GM10847 (cell line): ENCODE data around the gene ZMIZ1.

Source experiments
- POLR2A ChIP-seq: IDR thresholded peaks from 2 replicates; pipeline ENCODE4 v1.6.1; 2011; ENCODE audit not compliant: insufficient read length; ENCODE audit errors: extremely low read depth

ZMIZ1 gene

GRCh38 chr10:79054203-79055099 is 14.3 kb upstream of the ZMIZ1 start:
- TF ChIP-seq POLR2A, result no peak

GRCh38 chr10:79055100-79055782 is 13.5 kb upstream of the ZMIZ1 start:
- TF ChIP-seq POLR2A, result no peak

- no peak for TF ChIP-seq POLR2A
Observed at GRCh38 chr10:79055892-79056291, 12.9 kb upstream of the ZMIZ1 start.

GRCh38 chr10:79056361-79056735 is 12.4 kb upstream of the ZMIZ1 start:
- TF ChIP-seq POLR2A, result no peak

GRCh38 chr10:79056736-79057391 is 11.9 kb upstream of the ZMIZ1 start:
- TF ChIP-seq POLR2A, result no peak

- TF ChIP-seq POLR2A, result no peak
Observed at GRCh38 chr10:79057481-79058275, 11.1 kb upstream of the ZMIZ1 start.

- no peak for TF ChIP-seq POLR2A
Observed at GRCh38 chr10:79058899-79059841, 9.6 kb upstream of the ZMIZ1 start.

- no peak for TF ChIP-seq POLR2A
Observed at GRCh38 chr10:79059859-79060379, 8.8 kb upstream of the ZMIZ1 start.

GRCh38 chr10:79060641-79061255 is 8.0 kb upstream of the ZMIZ1 start:
- TF ChIP-seq POLR2A, result no peak

- TF ChIP-seq POLR2A, result no peak
Observed at GRCh38 chr10:79061441-79062315, 7.1 kb upstream of the ZMIZ1 start.

GRCh38 chr10:79063071-79063491 is 5.7 kb upstream of the ZMIZ1 start:
- no peak for TF ChIP-seq POLR2A

- no peak for TF ChIP-seq POLR2A
Observed at GRCh38 chr10:79063661-79064492, 4.9 kb upstream of the ZMIZ1 start.

GRCh38 chr10:79065091-79065551 is 3.6 kb upstream of the ZMIZ1 start:
- TF ChIP-seq POLR2A, result no peak
